SIG-M5 treated with dmso at 0.1 percent for 504 hours (cell line): ENCODE results near the gene RAB34.
A peak's percentile ranks its signal among the peaks of the same experiment; 100 is the strongest.
"Not testable (repeated sequence)": the region's sequence is repeated elsewhere in the genome, so short reads cannot be mapped to it uniquely, and the experiment has no call there.

Experiments used
- DNase-seq: peaks from one replicate; lab custom pipeline; 2025; ENCODE audit not compliant: unreplicated experiment; lab: John Stamatoyannopoulos, UW

RAB34 gene

DNA sequence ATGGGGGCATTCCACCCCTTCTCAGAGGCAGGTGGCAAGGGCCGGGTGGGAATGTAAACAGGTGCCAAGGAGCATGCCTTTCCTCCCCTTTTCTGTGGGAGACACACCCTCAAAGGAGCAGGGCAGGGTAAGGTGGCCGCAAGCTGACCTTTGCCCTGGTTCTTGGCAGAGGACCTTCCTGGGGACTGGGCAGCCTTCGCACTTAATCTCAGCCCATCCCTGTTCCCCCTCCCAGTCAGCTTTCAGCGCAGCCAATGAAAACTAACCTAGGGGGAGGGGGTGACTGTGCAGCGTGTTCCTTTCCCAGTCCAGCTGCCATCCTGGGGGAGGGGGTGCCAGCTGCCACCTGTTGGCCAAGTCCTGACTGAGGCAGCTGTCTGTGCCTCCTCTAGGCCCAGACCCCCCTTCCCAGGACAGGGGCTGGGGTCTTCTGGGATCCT lies 29.0 kb upstream of the RAB34 start:
- peak; percentile 71 for DNase-seq

DNA sequence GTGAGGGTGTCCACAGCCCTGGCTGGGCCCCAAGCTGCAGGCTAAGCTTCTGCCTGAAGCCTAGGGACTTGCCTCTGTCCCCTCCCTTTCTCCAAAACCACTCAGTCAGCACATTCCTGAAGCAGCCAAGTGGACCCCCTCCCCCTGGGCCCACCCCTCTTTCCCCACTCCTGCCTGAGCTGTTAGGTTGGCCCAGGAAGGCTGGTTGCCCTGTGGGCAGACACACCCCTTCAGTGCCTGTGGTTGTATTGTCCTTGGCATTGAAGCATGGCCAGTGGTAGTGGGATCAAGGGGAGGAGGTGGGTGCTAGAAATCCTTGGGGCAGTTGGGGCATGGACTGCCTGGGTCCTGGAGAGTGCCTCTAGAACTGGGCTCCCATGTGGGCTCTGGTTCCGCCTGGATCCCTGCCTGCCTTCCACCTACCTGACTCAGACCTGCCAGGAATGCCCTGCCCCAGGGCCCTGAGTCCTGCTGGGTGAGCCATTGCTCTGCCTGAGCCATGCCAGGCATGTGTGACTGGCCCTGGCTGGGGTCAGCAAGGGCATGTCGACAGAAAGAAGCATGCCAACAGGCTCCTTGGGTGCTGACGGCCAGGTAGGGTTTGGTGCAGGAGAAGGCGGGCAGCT lies 28.2 kb upstream of the RAB34 start:
- DNase-seq: no peak

GRCh38 chr17:28744972-28745785 lies 27.5 kb upstream of the RAB34 start:
- DNase-seq: no peak

GRCh38 chr17:28744104-28744971 lies 26.7 kb upstream of the RAB34 start:
- DNase-seq: peak; percentile 26

- peak; percentile 73 for DNase-seq
These were observed 25.8 kb upstream of the RAB34 start, which contains the start of gene TRAF4 for GRCh38 chr17:28743243-28744103. Gene TRAF4 (plus strand): TSS chr17:28744011. CDS start chr17:28744113, 102 bp downstream.

DNA sequence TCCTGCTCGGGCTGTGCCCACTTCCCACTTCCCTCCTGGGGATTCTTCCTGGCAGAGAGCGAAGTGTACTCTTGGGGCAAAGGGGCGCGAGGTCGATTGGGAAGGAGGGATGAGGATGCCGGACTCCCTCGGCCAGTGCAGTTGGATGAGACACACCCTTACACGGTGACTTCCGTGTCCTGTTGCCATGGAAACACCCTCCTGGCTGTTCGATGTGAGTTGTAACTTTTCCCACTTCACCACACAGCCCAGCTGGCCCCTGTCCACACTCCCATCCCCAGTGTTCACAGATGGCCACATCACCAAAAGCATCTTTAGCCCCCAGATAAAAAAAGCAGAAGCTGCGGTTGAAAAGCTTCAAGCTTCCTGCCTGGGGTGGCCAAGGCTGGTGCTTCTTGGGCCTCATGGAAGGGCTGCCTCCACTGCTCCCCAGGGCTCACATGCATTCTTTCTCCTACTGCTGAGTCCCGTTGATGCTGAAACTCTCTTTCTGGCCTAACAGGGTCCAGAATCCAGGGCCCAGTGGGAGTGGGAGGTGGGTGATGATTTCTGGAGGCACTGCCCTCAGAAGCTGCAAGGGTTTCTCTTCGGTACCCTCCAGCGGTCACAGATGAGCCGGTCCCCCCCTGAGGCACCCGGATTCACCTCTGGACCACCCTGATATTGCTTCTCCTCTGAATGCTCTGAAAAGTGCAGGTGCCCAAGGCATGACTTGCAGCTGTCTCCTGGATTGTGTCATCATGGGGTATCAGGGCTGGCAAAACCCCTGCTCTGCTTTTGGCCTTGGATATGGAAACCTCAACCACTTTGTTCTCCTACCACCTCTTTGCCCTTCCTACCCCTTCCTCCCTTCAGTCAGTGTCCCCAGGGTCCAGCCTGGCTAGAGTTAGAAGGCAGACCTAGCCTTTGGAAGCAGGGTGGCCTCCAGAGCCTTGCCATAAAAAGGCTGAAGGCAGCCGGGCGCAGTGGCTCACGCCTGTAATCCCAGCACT lies 24.0 kb upstream of the RAB34 start:
- DNase-seq: peak; percentile 88

GRCh38 chr17:28740406-28741357 lies 23.0 kb upstream of the RAB34 start:
- DNase-seq: no peak

GRCh38 chr17:28738680-28739384 lies 21.2 kb upstream of the RAB34 start:
- DNase-seq: no peak

DNA sequence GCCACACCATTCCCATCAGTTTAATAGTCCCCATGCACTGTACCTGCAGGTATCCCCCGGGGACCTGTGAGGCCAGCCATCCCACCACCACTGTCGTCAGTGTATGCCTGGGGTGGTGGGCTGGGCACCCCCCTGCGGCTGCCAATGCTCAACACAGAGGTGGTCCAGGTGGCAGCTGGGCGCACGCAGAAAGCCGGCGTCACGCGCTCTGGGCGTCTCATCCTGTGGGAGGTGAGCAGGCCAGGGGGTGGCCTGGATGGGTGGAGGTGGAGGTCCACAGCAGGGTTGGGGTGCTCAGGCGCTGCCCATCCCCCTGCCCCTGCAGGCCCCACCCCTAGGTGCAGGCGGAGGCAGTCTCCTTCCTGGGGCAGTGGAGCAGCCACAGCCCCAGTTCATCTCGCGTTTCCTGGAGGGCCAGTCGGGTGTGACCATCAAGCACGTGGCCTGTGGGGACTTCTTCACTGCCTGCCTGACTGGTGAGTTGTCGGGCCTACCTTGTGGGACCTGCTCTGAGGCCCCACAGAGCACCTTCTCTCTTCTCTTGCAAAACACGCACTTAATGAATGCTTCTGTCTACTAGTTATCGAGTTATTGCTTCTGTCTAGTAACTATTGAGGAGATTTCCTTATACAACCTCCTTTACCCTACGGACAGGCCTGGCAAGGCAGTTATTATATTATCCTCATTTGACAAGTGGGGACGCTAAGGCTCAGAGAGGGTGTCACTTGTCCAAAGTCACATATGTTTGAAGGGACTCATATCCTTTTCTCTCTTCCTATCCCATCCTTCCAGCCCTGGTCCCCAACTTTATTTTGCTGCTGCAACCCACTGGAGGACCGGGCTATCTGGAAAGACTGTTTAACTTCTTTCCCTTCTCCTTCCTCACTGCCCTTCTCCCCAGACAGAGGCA lies 20.4 kb upstream of the RAB34 start:
- DNase-seq: no peak

DNA sequence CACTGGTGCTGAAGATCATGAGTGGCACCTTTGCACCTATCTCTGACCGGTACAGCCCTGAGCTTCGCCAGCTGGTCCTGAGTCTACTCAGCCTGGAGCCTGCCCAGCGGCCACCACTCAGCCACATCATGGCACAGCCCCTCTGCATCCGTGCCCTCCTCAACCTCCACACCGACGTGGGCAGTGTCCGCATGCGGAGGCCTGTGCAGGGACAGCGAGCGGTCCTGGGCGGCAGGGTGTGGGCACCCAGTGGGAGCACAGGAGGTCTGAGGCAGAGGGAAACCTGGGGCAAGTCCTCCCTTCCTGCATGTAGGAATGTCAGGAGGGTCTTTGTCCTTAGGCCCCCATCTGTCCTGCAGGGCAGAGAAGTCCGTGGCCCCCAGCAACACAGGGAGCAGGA lies 19.6 kb upstream of the RAB34 start:
- no peak for DNase-seq

DNA sequence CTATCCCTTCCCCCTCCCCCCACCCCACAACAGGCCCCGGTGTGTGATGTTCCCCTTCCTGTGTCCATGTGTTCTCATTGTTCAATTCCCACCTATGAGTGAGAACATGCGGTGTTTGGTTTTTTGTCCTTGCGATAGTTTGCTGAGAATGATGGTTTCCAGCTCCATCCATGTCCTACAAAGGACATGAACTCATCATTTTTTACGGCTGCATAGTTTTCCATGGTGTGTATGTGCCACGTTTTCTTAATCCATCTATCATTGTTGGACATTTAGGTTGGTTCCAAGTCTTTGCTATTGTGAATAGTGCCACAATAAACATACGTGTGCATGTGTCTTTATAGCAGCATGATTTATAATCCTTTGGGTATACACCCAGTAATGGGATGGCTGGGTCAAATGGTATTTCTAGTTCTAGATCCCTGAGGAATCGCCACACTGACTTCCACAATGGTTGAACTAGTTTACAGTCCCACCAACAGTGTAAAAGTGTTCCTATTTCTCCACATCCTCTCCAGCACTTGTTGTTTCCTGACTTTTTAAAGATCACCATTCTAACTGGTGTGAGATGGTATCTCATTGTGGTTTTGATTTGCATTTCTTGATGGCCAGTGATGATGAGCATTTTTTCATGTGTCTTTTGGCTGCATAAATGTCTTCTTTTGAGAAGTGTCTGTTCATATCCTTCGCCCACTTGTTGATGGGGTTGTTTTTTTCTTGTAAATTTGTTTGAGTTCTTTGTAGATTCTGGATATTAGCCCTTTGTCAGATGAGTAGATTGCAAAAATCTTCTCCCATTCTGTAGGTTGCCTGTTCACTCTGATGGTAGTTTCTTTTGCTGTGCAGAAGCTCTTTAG lies 18.5 kb upstream of the RAB34 start:
- not testable (repeated sequence) for DNase-seq

- no peak for DNase-seq
These were observed 17.6 kb upstream of the RAB34 start for GRCh38 chr17:28735242-28735722.

DNA sequence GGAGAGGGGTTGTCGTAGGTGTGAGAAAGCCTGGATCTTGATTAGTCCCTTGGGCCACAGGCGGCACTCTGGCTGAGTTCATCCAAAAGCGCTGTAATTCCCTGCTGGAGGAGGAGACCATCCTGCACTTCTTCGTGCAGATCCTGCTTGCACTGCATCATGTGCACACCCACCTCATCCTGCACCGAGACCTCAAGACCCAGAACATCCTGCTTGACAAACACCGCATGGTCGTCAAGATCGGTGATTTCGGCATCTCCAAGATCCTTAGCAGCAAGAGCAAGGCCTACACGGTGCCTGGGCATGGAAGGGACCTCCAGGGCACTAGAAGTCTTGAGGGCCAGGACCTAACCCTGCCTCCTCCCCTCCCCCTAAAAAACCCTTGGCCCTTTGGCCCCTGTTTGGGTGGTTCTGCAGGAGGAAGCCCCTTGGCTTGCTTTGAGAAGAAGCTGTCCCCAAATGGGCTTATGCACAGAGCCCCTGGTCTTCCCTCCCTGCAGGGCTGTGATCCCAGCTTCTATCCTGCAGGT lies 17.1 kb upstream of the RAB34 start:
- no peak for DNase-seq

DNA sequence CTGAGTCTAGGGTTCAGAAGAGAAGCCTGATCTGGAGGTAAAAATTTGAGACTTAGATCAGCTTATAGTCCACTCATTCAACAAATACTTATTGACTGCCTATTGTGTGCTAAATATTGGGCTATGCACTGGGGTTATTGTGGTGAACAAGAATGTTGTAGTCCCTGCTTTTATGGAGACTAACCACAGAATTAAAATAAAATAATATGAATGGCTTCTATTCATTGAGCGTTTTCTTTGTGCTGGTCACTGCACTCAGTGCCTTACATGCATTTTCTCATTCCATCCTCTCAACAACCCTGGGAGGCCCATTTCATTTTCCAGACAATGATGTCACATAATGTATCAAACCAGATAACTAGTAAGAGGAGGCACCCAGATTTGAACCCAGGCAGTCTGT lies 15.7 kb upstream of the RAB34 start:
- DNase-seq: no peak

GRCh38 chr17:28729950-28730330 lies 12.3 kb upstream of the RAB34 start:
- no peak for DNase-seq
